GM12892 (cell line): ENCODE data around the gene NPC1L1.

Source experiments
- POLR2A ChIP-seq: IDR thresholded peaks from 2 replicates; pipeline ENCODE4 v1.6.1; 2011; ENCODE audit warnings: low read depth, low read length, control low read depth
- TAF1 ChIP-seq: IDR thresholded peaks from 2 replicates; pipeline ENCODE4 v1.6.1; 2011; ENCODE audit warnings: low read depth, mild to moderate bottlenecking, control low read depth, low read length, borderline replicate concordance

DNA sequence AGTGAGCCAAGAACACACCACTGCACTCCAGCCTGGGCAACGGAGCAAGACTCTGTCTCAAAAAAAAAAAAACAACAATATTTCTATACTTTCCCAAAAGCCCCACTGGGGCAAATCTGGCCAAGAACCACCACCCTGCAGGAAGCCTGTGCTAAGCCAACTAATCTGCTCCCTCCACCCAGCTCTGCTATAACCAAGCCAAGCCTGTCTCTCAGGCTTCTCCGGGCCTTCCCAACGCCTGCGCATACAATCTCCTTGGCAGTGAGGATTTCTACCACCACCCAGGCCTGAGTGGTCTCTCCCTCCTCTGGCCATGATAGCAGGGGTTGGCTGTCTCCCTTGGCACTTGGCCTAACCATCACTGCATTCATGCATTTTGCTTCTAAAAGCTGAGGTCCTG lies 18.4 kb upstream of the NPC1L1 start:
- TF ChIP-seq POLR2A: no peak
- TF ChIP-seq TAF1: no peak
